Tibial nerve (tissue), 3 donors: Measurements from ENCODE around the gene EMID1.

Experiments
- POLR2A ChIP-seq, 2 donors: fragments of 450-650 bp; IDR thresholded peaks; one replicate each; pipeline ENCODE4 v1.6.1; 2017; ENCODE audit warnings: antibody characterized with exemption in 2 of 2, mild to moderate bottlenecking in 2 of 2, moderate library complexity in 2 of 2
- TF ChIP-seq, protein P1 (sequence below), 5 experiments: fragments of 200-600 bp in 3 of 5; fragments of 450-650 bp in 2 of 5; sonication (generic) in 3 of 5; IDR thresholded peaks; one replicate each; pipeline ENCODE4 v1.5.1; 2016 to 2019; ENCODE audit warnings: antibody characterized with exemption in 5 of 5, mild to moderate bottlenecking in 3 of 5, moderate library complexity in 2 of 5

- TF ChIP-seq, protein P1, sequence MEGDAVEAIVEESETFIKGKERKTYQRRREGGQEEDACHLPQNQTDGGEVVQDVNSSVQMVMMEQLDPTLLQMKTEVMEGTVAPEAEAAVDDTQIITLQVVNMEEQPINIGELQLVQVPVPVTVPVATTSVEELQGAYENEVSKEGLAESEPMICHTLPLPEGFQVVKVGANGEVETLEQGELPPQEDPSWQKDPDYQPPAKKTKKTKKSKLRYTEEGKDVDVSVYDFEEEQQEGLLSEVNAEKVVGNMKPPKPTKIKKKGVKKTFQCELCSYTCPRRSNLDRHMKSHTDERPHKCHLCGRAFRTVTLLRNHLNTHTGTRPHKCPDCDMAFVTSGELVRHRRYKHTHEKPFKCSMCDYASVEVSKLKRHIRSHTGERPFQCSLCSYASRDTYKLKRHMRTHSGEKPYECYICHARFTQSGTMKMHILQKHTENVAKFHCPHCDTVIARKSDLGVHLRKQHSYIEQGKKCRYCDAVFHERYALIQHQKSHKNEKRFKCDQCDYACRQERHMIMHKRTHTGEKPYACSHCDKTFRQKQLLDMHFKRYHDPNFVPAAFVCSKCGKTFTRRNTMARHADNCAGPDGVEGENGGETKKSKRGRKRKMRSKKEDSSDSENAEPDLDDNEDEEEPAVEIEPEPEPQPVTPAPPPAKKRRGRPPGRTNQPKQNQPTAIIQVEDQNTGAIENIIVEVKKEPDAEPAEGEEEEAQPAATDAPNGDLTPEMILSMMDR (IDR thresholded peaks at IDR 0.05) = no peak
- no peak for TF ChIP-seq POLR2A (IDR thresholded peaks at IDR 0.05)
Observed at GRCh38 chr22:29259253-29259899, 53.7 kb downstream of the EMID1 start.
